NAMALWA (cell line): ENCODE measurements around the gene FBXL7.
"Not testable (repeated sequence)": the region's sequence is repeated elsewhere in the genome, so short reads cannot be mapped to it uniquely, and the experiment has no call there.

ENCODE experiments used
- DNase-seq: peaks from one replicate; pipeline ENCODE4 v3.0.0-alpha.2; 2015; ENCODE audit warnings: low spot score

FBXL7 gene

DNA sequence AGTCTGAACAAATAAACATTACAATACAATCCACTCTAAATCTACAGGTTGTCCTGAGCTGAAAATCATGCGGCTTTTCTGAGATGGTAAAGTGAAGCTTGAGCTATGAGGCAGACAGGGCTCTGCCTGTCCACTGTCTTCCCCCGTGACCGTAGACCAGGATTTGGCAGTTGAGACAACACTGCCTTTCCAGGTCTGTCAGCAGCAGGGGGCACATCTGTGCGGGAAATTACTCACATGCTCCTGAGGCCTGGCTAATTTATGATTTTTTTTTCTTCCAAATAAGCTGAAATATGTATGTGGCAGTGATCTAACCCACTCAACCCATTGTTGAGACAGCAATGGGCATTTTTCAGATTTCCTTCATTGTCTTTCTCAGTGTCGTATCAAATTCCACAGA lies 307.9 kb downstream of the FBXL7 start:
- no peak for DNase-seq

DNA sequence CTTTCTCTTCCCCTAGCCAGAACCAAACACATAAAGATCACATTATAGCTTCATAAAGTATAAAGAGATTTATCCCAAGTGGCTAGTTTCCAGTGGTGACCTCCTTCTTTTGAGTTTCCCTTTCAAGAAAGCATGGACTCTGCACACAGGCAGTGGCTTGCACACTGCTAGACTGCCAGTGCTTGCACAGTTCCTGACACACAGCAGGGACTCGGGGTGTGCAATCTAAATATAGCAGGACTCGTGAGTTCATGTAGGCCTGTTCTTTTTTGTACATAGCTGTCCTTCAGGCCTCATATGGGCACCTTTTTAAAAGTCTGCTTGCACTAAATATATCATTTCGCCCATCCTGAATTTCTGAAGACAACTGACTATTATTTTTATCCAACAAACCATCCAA lies 308.6 kb downstream of the FBXL7 start:
- no peak for DNase-seq

DNA sequence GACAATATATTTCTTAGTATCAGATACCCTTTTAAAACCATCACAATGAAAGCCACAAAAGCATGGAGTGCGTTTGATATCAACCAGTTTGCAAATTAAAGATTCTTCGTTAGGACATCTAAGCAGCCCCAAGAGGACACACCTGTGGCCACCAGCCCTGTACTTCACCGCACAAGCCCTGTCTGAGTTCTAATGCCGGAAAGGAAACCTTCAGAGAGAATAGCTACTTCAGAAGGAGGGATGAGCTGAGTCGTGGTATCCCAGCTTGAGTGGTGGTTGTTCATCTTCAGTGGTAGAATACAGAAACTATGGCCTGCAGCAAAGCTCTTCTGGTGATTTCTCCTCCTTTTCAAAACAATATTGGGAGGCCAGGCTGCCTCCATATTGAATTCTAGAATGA lies 319.6 kb downstream of the FBXL7 start:
- DNase-seq: no peak

DNA sequence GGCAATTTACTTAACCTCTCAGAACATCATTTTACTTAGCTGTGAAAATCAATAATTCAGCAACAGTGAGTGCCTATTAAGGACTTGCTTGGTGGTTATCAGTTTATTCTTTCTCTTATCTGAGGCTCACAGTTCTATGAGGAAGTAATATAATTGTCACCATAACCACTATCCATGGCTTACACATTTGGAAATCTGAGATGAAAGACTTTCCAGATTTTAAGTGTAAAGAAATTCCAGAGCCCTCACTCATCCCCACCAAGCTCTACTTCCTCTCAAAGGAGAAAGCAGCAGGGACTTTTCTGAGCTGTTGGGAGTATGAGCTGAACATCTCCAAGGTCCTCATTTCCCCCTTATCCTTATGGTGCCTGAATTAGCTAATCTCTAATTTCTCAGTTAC lies 321.5 kb downstream of the FBXL7 start:
- no peak for DNase-seq

DNA sequence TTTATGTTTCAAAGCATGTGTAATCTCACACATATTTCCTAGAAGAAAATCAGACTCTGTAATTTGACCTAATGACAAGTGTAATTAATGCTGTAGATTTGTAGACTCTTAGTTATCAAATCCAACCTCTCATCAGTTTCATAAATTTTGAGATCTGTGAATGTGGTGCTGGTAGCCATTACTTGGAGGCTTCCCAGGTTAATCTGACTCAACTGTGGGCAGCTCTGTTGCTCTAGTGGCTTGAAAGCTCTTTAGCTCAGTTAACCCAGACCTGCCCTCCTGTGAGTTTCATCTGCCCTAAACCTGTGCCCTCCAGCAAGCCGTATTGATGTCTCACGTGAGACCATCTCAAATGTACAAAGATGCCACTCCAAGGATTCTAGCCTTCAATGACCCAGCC lies 323.4 kb downstream of the FBXL7 start:
- no peak for DNase-seq

DNA sequence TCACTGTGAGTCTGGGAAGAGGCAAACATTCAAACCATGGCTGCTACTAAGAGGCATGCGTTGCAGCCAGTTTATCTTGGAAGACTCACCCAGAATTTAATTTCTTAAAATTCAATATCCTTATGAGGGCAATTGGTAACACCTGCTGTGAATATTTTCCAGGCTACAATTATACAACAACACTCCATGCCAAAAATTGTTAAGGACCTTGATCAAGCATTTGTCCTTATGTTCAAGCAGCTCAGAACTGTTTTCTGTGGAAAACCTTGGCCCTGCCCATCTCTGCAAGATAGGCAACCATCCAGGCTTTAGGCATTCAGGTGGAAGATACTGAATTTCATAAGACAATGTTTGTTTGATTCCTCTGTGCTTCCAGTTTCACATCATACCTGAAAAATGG lies 327.8 kb downstream of the FBXL7 start:
- no peak for DNase-seq

DNA sequence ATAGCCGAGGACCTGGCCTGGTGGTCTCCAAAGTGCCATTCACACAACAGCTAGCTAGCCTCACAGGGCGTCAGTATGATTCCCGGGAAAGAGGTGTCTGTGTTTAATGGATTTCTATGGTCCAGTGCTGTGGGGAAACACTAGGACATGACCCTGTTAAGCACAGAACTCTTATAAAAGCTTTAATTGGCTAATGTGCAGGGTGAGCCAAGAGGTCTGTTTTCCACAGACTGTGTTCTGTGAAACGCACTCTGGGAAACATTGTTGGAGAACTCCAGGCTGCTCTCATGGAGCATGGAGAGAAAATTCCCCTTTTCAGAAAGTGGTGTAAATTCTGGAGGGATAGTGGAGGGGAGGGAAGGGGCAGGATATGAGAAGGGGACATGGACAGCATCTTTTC lies 331.4 kb downstream of the FBXL7 start:
- no peak for DNase-seq

GRCh38 chr5:15833365-15833764 lies 333.4 kb downstream of the FBXL7 start:
- no peak for DNase-seq

- no peak for DNase-seq
Observed at GRCh38 chr5:15834596-15835245, 334.7 kb downstream of the FBXL7 start.

GRCh38 chr5:15835514-15835913 lies 335.5 kb downstream of the FBXL7 start:
- DNase-seq: no peak

DNA sequence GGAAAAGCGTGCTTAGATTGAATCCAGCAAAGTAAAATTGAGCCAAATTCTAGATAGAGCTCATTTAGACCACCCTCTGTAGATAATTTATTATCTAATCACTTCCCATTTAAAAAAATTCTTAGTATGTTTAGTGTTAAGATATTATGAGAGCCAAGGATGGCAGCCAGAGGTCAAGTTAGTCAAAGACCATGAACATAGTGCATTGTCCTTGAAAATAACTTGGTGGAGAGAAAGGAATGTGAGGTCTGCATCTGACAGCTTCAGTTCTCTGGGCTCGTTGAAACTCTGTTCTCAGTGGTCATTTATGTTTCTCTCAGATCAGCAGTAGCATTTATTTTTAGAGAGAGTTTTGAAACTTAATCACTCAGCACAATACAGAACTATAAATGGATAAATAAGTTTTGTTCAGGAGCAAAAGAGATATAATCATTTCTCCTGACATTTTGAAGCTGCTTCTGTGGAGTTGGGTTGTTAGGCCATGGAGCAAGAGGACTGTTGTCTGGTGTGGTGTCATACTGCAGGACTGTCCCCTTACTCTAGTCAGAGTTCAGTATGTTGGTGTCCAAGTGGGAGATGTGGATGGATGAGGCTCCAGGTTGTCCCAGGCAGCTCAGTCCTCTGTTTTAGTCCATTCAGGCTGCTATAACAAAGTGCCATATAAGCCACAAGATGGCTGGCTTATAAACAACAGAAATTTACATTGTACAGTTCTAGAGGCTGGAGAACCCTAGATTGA lies 337.7 kb downstream of the FBXL7 start:
- DNase-seq: no peak

GRCh38 chr5:15844253-15844652 lies 344.3 kb downstream of the FBXL7 start:
- no peak for DNase-seq

DNA sequence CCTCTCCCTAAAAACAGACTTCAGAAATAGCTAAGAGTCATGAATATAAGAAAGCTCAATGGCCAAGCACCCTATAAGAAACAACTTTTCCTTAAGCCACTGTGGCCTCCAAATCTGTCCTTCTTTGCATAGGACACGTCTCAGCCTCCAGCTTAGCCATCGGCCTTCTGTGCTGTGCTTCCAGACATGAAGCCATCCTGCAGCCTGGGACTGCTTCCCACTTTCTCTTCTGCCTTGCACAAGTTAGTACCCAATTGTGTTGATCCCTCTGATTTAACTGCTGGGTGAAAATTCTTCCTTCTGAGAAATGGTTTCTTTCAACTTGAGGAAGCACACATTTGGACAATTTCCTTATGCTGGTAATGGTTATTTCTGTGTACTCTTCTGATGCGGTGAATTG lies 344.9 kb downstream of the FBXL7 start:
- no peak for DNase-seq

- no peak for DNase-seq
Observed at GRCh38 chr5:15850536-15850935, 350.6 kb downstream of the FBXL7 start.

- no peak for DNase-seq
Observed at GRCh38 chr5:15850939-15851341, 351.0 kb downstream of the FBXL7 start.

- no peak for DNase-seq
Observed at GRCh38 chr5:15852217-15852616, 352.2 kb downstream of the FBXL7 start.

DNA sequence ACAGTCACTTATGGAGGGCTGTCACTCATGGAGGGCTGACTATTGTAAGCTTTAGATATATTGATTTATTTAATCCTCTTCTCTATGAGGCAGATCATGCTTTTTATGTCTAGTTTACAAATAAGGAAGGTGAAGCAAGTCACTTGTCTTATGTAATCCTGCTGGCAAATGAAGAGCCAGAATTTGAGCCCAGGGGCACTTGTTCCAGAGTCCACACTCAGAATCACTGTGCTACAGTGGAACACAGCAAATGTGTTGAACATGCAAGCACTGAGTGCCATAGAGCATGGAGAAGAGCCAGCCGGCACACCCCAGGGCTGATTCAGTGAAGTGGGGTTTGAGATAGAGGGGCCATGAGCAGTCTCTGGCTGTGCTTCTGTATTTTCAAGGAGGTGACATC lies 353.0 kb downstream of the FBXL7 start:
- no peak for DNase-seq

- no peak for DNase-seq
Observed at GRCh38 chr5:15858326-15858725, 358.3 kb downstream of the FBXL7 start.

- no peak for DNase-seq
Observed at GRCh38 chr5:15864536-15865215, 364.7 kb downstream of the FBXL7 start.

DNA sequence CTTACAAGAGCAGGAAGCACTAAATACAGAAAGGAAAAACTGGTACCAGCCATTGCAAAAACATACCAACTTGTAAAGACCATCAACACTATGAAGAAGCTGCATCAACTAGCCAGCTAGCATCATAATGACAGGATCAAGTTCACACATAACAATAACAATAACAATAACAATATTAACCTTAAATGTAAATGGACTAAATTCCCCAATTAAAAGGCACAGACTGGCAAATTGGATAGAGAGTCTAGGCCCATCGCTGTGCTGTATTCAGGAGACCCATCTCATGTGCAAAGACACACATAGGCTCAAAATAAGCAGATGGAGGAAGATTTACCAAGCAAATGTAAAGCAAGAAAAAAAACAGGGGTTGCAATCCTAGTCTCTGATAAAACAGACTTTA lies 372.3 kb downstream of the FBXL7 start:
- DNase-seq: not testable (repeated sequence)

- DNase-seq: no peak
Observed at GRCh38 chr5:15877914-15878313, 377.9 kb downstream of the FBXL7 start.

DNA sequence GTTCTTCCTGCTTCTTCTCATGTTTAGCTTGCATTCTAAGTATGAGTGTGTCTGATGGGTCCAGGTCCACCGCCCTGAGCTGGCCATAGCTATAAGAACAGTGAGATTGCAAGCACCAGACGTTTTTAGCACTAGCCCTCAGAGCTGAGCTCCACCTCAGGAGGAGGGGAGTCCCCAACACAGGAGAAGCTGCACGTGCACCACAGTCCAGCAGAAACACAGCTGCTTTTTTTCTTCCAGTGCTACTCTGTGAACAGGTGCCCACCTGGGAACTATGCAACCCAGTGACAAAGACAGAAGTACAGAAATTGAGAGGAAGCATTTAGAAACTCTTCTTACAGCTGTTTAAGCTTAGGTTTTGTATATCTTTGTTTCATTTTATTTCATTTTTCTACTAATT lies 380.2 kb downstream of the FBXL7 start:
- DNase-seq: no peak

- DNase-seq: no peak
Observed at GRCh38 chr5:15885156-15885555, 385.2 kb downstream of the FBXL7 start.
